ENCODE results near the gene SORCS2.

Gene SORCS2

GRCh38 chr4:7377223-7377865 is 185.0 kb downstream of the SORCS2 start:
- Histone ChIP-seq H3K36me3 (ENCODE audit: insufficient read depth, insufficient read length, low read length) (no peaks in the 10 kb centered on the region), H3K27me3 (ENCODE audit: insufficient read depth, insufficient read length) (no peaks in the 10 kb centered on the region), H3K4me1 (ENCODE audit: insufficient read depth, insufficient read length) (peaks cover 7% of the 10 kb centered on the region), H3K4me3 (ENCODE audit: insufficient read length, low read depth) (no peak overlapping the region), H3K9me3 (ENCODE audit: insufficient read depth, low read length) (no peaks in the 10 kb centered on the region), H3K9ac (ENCODE audit: insufficient read length, low read depth) (no peak overlapping the region)
- DNase-seq (ENCODE audit: low read depth, low spot score), result no peak
- TF ChIP-seq ZNF274 (IDR thresholded peaks at IDR 0.05; ENCODE audit: low read depth, low read length) (no peak), SUZ12 (IDR thresholded peaks at IDR 0.05; ENCODE audit: extremely low read depth, insufficient read depth, insufficient read length) (no peak), YY1 (IDR thresholded peaks at IDR 0.05; ENCODE audit: insufficient read depth, insufficient read length) (no peak)

- H3K4me3 ChIP-seq (ENCODE audit: insufficient read length, low read depth), result no peak overlapping the region
- no peak overlapping the region for H3K9ac ChIP-seq (ENCODE audit: insufficient read length, low read depth)
- no peak for DNase-seq (ENCODE audit: low read depth, low spot score)
- no peaks in the 10 kb centered on the region for H3K36me3 ChIP-seq (ENCODE audit: insufficient read depth, insufficient read length, low read length)
- peaks cover 7% of the 10 kb centered on the region for H3K4me1 ChIP-seq (ENCODE audit: insufficient read depth, insufficient read length)
- no peaks in the 10 kb centered on the region for H3K9me3 ChIP-seq (ENCODE audit: insufficient read depth, low read length)
- no peaks in the 10 kb centered on the region for H3K27me3 ChIP-seq (ENCODE audit: insufficient read depth, insufficient read length)
- TF ChIP-seq SUZ12 (IDR thresholded peaks at IDR 0.05; ENCODE audit: extremely low read depth, insufficient read depth, insufficient read length), result no peak
- no peak for TF ChIP-seq ZNF274 (IDR thresholded peaks at IDR 0.05; ENCODE audit: low read depth, low read length)
- no peak for TF ChIP-seq YY1 (IDR thresholded peaks at IDR 0.05; ENCODE audit: insufficient read depth, insufficient read length)
Measured at GRCh38 chr4:7379186-7379585, 186.8 kb downstream of the SORCS2 start.

- H3K36me3 ChIP-seq (ENCODE audit: insufficient read depth, insufficient read length, low read length), result no peaks in the 10 kb centered on the region
- DNase-seq (ENCODE audit: low read depth, low spot score), result no peak
- no peak for TF ChIP-seq ZNF274 (IDR thresholded peaks at IDR 0.05; ENCODE audit: low read depth, low read length)
- TF ChIP-seq YY1 (IDR thresholded peaks at IDR 0.05; ENCODE audit: insufficient read depth, insufficient read length), result no peak
- TF ChIP-seq SUZ12 (IDR thresholded peaks at IDR 0.05; ENCODE audit: extremely low read depth, insufficient read depth, insufficient read length), result no peak
- no peaks in the 10 kb centered on the region for H3K27me3 ChIP-seq (ENCODE audit: insufficient read depth, insufficient read length)
- no peak overlapping the region for H3K4me3 ChIP-seq (ENCODE audit: insufficient read length, low read depth)
- no peak overlapping the region for H3K9ac ChIP-seq (ENCODE audit: insufficient read length, low read depth)
- H3K9me3 ChIP-seq (ENCODE audit: insufficient read depth, low read length), result no peaks in the 10 kb centered on the region
- peaks cover 10% of the 10 kb centered on the region for H3K4me1 ChIP-seq (ENCODE audit: insufficient read depth, insufficient read length)
Measured at GRCh38 chr4:7379719-7380118, 187.4 kb downstream of the SORCS2 start.

DNA sequence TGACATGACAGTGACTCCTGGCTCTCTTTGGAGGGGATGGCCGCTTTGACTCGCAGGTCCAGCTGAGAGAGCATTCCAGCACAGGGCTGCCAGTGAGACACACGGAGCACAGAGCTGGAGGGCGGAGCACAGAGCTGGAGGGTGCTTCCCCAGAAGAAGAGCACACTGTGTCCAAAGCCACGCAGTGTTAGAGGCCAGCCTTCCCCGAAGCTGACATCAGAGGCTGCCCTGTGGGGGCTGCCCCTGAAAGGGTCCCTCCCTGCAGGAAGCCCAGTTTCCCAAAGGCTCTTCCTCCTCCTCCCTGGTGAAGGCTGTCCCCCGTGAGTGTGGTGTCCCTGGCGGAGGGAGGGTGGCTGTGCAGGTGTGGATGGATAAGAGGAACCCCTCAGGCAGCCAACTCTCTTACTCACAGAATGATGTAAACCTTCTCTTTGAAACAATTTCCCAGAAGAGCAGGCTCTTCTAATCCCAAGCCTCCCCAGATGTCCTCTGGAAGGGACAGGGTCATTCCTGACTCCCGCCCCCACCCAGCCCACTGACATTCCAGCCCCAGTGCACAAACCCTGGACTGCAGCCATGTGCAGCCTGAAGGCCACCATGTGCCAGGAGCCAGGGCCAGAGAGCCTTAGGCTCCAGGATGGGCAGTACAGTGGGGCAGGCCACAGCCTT is 189.0 kb downstream of the SORCS2 start:
- Histone ChIP-seq H3K9ac (ENCODE audit: insufficient read length, low read depth) (no peak overlapping the region), H3K36me3 (ENCODE audit: insufficient read depth, insufficient read length, low read length) (no peaks in the 10 kb centered on the region), H3K4me1 (ENCODE audit: insufficient read depth, insufficient read length) (peaks cover 13% of the 10 kb centered on the region), H3K4me3 (ENCODE audit: insufficient read length, low read depth) (no peak overlapping the region), H3K9me3 (ENCODE audit: insufficient read depth, low read length) (no peaks in the 10 kb centered on the region), H3K27me3 (ENCODE audit: insufficient read depth, insufficient read length) (no peaks in the 10 kb centered on the region)
- DNase-seq (ENCODE audit: low read depth, low spot score), result no peak
- TF ChIP-seq ZNF274 (IDR thresholded peaks at IDR 0.05; ENCODE audit: low read depth, low read length) (no peak), SUZ12 (IDR thresholded peaks at IDR 0.05; ENCODE audit: extremely low read depth, insufficient read depth, insufficient read length) (no peak), YY1 (IDR thresholded peaks at IDR 0.05; ENCODE audit: insufficient read depth, insufficient read length) (no peak)

DNA sequence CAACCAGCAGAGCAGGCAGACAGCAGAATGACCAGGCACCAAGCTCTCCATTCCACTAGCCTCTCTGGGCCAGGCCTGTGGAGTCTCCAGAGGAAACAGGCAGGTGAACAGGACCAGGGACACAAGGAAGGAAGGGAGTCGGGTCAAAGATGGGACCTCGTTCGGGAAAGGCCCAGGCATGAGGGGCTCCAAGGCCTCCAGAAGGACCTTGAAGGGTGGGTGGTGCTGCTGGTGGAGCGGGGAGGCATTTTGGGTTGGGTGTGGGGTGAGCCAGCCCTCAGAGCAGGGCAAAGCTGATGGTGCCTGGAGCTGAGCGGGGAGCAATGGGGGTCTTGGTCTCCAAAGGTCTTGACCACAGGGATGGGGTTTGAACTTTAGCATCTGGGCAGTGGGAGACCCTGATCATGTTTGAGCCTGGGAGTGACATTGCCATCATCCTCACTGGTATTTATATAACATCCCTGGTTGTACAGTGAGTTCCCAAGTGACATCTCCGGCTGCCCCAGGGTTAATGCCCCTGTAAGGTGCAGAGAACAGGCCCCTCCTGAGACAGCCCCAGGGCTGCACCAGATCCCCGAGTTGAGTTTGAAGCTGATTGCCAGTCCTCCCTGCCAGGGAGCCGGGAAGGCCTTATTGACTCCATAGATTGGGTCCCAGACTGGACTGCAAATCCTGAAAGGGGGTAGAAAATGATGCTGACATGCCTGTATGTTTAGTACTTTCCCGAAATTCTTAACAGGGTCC is 189.7 kb downstream of the SORCS2 start:
- H3K9ac ChIP-seq (ENCODE audit: insufficient read length, low read depth), result no peak overlapping the region
- TF ChIP-seq YY1 (IDR thresholded peaks at IDR 0.05; ENCODE audit: insufficient read depth, insufficient read length) (no peak), ZNF274 (IDR thresholded peaks at IDR 0.05; ENCODE audit: low read depth, low read length) (no peak), SUZ12 (IDR thresholded peaks at IDR 0.05; ENCODE audit: extremely low read depth, insufficient read depth, insufficient read length) (no peak)
- no peak overlapping the region for H3K4me3 ChIP-seq (ENCODE audit: insufficient read length, low read depth)

DNA sequence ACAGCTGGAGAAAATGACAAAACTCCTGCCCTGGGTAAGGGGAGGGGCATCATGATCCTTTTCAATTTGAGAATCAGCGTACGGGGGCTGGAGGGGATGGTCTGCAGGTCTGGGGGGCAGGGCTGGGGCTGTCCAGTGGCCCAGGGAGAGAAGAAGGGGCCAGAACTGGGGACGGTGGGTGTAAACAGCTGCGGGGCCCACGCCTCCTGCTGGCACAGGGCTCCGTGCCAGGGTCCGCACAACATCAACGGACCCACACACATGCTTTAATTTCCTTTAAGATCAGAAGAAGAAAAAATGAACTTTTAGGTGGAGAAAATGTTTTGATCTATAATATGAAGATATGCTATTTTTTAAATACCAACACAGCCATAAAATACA is 190.3 kb downstream of the SORCS2 start:
- H3K27me3 ChIP-seq (ENCODE audit: insufficient read depth, insufficient read length), result no peaks in the 10 kb centered on the region
- H3K9me3 ChIP-seq (ENCODE audit: insufficient read depth, low read length), result no peaks in the 10 kb centered on the region
- H3K36me3 ChIP-seq (ENCODE audit: insufficient read depth, insufficient read length, low read length), result no peaks in the 10 kb centered on the region
- H3K4me3 ChIP-seq (ENCODE audit: insufficient read length, low read depth), result no peak overlapping the region
- DNase-seq (ENCODE audit: low read depth, low spot score), result no peak
- no peak overlapping the region for H3K9ac ChIP-seq (ENCODE audit: insufficient read length, low read depth)
- TF ChIP-seq YY1 (IDR thresholded peaks at IDR 0.05; ENCODE audit: insufficient read depth, insufficient read length), result no peak
- TF ChIP-seq SUZ12 (IDR thresholded peaks at IDR 0.05; ENCODE audit: extremely low read depth, insufficient read depth, insufficient read length), result no peak
- TF ChIP-seq ZNF274 (IDR thresholded peaks at IDR 0.05; ENCODE audit: low read depth, low read length), result no peak
- H3K4me1 ChIP-seq (ENCODE audit: insufficient read depth, insufficient read length), result peaks cover 13% of the 10 kb centered on the region

More for the DNA sequence above, 189.7 kb downstream of the SORCS2 start:
- DNase-seq (ENCODE audit: low read depth, low spot score), result no peak
- Histone ChIP-seq H3K27me3 (ENCODE audit: insufficient read depth, insufficient read length) (no peaks in the 10 kb centered on the region), H3K4me1 (ENCODE audit: insufficient read depth, insufficient read length) (peaks cover 13% of the 10 kb centered on the region), H3K36me3 (ENCODE audit: insufficient read depth, insufficient read length, low read length) (no peaks in the 10 kb centered on the region), H3K9me3 (ENCODE audit: insufficient read depth, low read length) (no peaks in the 10 kb centered on the region)

DNA sequence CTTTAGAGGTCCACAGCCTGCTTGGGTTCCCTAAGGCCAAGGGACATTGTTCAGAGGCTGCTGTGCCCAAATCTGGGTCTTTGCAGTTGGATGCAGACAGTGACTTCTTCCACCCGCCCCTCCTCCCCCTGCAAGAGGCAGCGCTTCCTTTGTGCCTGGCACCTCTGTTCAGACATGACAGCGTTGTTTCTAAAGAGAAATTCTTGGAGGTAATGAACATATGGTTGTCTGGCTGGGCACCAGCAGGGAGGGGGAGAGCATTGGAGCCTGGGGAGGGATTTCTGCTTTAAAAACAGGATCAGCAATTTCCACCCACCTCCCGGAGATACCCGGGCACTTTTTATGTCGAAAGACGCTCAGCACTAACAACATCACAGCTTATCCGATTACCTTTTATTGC is 190.9 kb downstream of the SORCS2 start:
- no peak for DNase-seq (ENCODE audit: low read depth, low spot score)
- H3K9ac ChIP-seq (ENCODE audit: insufficient read length, low read depth), result no peak overlapping the region
- peaks cover 13% of the 10 kb centered on the region for H3K4me1 ChIP-seq (ENCODE audit: insufficient read depth, insufficient read length)
- H3K4me3 ChIP-seq (ENCODE audit: insufficient read length, low read depth), result no peak overlapping the region
- no peaks in the 10 kb centered on the region for H3K27me3 ChIP-seq (ENCODE audit: insufficient read depth, insufficient read length)
- TF ChIP-seq YY1 (IDR thresholded peaks at IDR 0.05; ENCODE audit: insufficient read depth, insufficient read length) (no peak), SUZ12 (IDR thresholded peaks at IDR 0.05; ENCODE audit: extremely low read depth, insufficient read depth, insufficient read length) (no peak), ZNF274 (IDR thresholded peaks at IDR 0.05; ENCODE audit: low read depth, low read length) (no peak)
- no peaks in the 10 kb centered on the region for H3K36me3 ChIP-seq (ENCODE audit: insufficient read depth, insufficient read length, low read length)
- H3K9me3 ChIP-seq (ENCODE audit: insufficient read depth, low read length), result no peaks in the 10 kb centered on the region
